ENCODE data around the gene BUD31. TPM values are rescaled to one million over a fixed set of nuclear protein-coding genes. Genes with fewer than 3 reads are reported as not detected.

The BUD31 gene
- total RNA-seq, result 100 to 1,000 TPM; 105 to 221 (median 146) TPM

GRCh38 chr7:99408379-99409191 lies at the start of gene BUD31, which contains the start of gene PDAP1:
TSS of gene BUD31 (plus strand) at chr7:99408969. CDS start at chr7:99411093, 2,124 bp downstream.
TSS of gene PDAP1 (minus strand) at chr7:99408597. CDS start at chr7:99408548, 49 bp downstream.
- 0 to 12% (median 0%) methylated on average over 1 to 10 of the region's 72 CpGs; no CpG with 5 or more reads in 4 of the 10 experiments for WGBS, 10 experiments
- Histone ChIP-seq H3K4me3 (peak within 1 kb of the TSS; percentile 48 to 95 (median 91)), H3K27ac (peak within 1 kb of the TSS; percentile 100), H3K4me1 (replicated peaks in 1 of 2) (peaks cover 13 to 16% of the 10 kb centered on the region in 2 donors)
- in situ Hi-C loops (cut with MboI; ENCODE audit: low pct_unique_long_range_greater_than_20kb in 2 of 9, low sequenced_read_pairs in 9 of 9, unreplicated experiment in 9 of 9), result no loop called here
- peak; percentile 74 to 93 (median 90) for ATAC-seq (replicated peaks in 6 of 8)

GRCh38 chr7:99359465-99360154 lies 49.2 kb upstream of the BUD31 start:
- Histone ChIP-seq H3K4me3 (no peak overlapping the region), H3K27ac (no peak overlapping the region)
- peak in 1 of 8 experiments; percentile 14 for ATAC-seq (replicated peaks in 6 of 8)

DNA sequence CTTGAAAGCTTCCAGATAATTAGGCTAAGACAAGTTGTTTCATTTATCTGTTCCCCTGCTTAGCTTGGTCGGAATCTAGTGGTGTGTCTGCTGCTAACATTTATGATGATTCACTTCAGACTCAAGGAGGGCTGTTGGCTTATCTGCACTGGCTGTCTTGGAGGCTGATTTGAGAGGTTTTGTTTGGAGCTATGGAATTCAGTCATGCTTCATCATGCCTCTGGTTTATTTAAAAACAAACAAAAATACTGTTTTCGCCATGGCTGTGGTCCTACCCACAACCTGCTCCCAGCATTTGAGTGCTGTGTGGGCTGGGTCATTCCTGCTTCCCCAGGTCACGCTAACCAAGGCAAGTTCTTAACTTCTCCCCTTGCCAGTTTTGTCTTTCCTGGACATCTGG lies 46.0 kb upstream of the BUD31 start:
- Histone ChIP-seq H3K4me3 (no peak overlapping the region), H3K4me1 (replicated peaks in 1 of 2) (no peaks in the 10 kb centered on the region), H3K27ac (no peak overlapping the region)
- no peak for ATAC-seq (replicated peaks in 6 of 8)
- in situ Hi-C loops (cut with MboI; ENCODE audit: low pct_unique_long_range_greater_than_20kb in 2 of 9, low sequenced_read_pairs in 9 of 9, unreplicated experiment in 9 of 9), result no loop called here
- 60 to 100% (median 97%) methylated on average over 1 to 3 of the region's 3 CpGs; no CpG with 5 or more reads in 4 of the 10 experiments for WGBS, 10 experiments

More at GRCh38 chr7:99359465-99360154, 49.2 kb upstream of the BUD31 start:
- H3K4me1 ChIP-seq (replicated peaks in 1 of 2), result no peaks in the 10 kb centered on the region
- in situ Hi-C loops (cut with MboI; ENCODE audit: low pct_unique_long_range_greater_than_20kb in 2 of 9, low sequenced_read_pairs in 9 of 9, unreplicated experiment in 9 of 9), result no loop called here
- WGBS, 10 experiments, result 67 to 100% (median 92%) methylated on average over 2 to 22 of the region's 22 CpGs

DNA sequence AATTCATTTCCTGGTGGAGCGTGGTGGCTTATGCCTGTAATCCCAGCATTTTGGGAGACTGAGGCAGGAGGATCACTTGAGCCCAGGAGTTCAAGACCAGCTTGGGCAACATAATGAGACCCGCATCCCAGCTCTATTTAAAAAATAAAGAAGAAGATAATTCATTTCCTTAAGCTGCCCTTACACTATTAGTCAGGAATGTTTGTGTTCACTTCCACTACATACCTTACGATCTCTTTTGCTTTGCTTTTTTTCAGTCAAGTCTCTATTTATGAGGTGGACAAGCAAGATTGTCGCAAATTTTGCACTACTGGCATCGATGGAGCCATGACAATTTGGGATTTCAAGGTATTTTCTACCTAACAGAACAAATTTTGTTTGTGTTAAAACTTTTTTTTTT lies 45.5 kb upstream of the BUD31 start:
- ATAC-seq (replicated peaks in 6 of 8), result no peak
- WGBS, 10 experiments, result 80 to 100% (median 97%) methylated on average over 1 to 5 of the region's 5 CpGs
- H3K4me1 ChIP-seq (replicated peaks in 1 of 2), result no peaks in the 10 kb centered on the region
- H3K27ac ChIP-seq, result no peak overlapping the region
- H3K4me3 ChIP-seq, result no peak overlapping the region
- in situ Hi-C loops (cut with MboI; ENCODE audit: low pct_unique_long_range_greater_than_20kb in 2 of 9, low sequenced_read_pairs in 9 of 9, unreplicated experiment in 9 of 9), result no loop called here

DNA sequence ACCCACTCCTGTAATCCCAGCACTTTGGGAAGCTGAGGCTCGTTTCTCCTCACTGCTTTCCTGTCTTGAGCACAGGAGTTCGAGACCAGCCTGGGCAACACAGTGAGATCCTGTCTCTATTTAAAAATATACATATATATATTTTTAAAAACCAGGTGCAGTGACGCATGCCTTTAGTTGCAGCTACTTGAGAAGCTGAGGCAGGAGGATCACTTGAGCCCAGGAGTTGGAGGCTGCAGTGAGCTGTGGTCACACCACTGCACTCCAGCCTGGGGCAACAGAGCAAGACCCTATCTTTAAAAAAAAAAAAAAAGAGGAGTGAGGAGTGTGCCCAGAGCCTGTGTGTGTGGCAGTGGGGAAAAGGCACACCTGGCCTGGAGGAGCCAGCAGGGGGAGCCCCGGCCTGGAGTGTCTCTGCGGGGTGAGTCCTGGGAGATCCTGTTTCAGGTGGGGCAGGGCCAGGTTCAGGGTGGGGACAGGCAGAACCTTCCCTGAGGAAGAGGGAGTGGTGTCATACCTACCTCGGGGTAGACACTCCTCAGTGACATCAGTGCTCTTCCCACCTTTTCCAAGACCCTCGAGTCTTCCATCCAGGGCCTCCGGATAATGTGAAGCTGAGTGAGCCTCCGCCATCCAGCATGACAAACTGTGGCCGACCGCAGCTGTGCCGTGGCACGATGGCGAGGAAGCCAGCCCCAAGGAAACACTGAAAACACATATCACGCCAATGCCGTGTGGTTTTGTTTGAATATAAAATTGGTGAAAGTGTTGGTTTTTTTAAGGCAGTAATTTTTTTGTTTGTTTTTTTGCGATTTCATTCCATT lies 43.2 kb upstream of the BUD31 start:
- 72 to 100% (median 86%) methylated on average over 1 to 13 of the region's 17 CpGs; no CpG with 5 or more reads in 2 of the 10 experiments for WGBS, 10 experiments
- peak in 4 of 8 experiments; percentile 34 to 83 (median 56) for ATAC-seq (replicated peaks in 6 of 8)
- Histone ChIP-seq H3K27ac (no peak overlapping the region), H3K4me1 (replicated peaks in 1 of 2) (no peaks in the 10 kb centered on the region), H3K4me3 (no peak overlapping the region)
- in situ Hi-C loops (cut with MboI; ENCODE audit: low pct_unique_long_range_greater_than_20kb in 2 of 9, low sequenced_read_pairs in 9 of 9, unreplicated experiment in 9 of 9), result no loop called here

- Histone ChIP-seq H3K4me3 (no peak overlapping the region), H3K27ac (no peak overlapping the region), H3K4me1 (replicated peaks in 1 of 2) (no peaks in the 10 kb centered on the region)
- peak in 1 of 8 experiments; percentile 12 for ATAC-seq (replicated peaks in 6 of 8)
- in situ Hi-C loops (cut with MboI; ENCODE audit: low pct_unique_long_range_greater_than_20kb in 2 of 9, low sequenced_read_pairs in 9 of 9, unreplicated experiment in 9 of 9), result no loop called here
- 83 to 89% methylated on average over 2 to 4 of the region's 11 CpGs; no CpG with 5 or more reads in 8 of the 10 experiments for WGBS, 10 experiments
Observed at GRCh38 chr7:99366646-99367045, 42.1 kb upstream of the BUD31 start.

GRCh38 chr7:99368750-99369389 lies 39.9 kb upstream of the BUD31 start:
- no peak overlapping the region for H3K27ac ChIP-seq
- no peak for ATAC-seq (replicated peaks in 6 of 8)
- WGBS, 10 experiments, result 71 to 100% (median 90%) methylated on average over 1 to 9 of the region's 13 CpGs; no CpG with 5 or more reads in 3 of the 10 experiments
- in situ Hi-C loops (cut with MboI; ENCODE audit: low pct_unique_long_range_greater_than_20kb in 2 of 9, low sequenced_read_pairs in 9 of 9, unreplicated experiment in 9 of 9), result no loop called here
- no peaks in the 10 kb centered on the region for H3K4me1 ChIP-seq (replicated peaks in 1 of 2)
- no peak overlapping the region for H3K4me3 ChIP-seq

GRCh38 chr7:99369767-99370391 lies 38.9 kb upstream of the BUD31 start:
- ATAC-seq (replicated peaks in 6 of 8), result no peak
- in situ Hi-C loops (cut with MboI; ENCODE audit: low pct_unique_long_range_greater_than_20kb in 2 of 9, low sequenced_read_pairs in 9 of 9, unreplicated experiment in 9 of 9), result no loop called here
- WGBS, 10 experiments, result 43 to 100% (median 72%) methylated on average over 1 to 7 of the region's 9 CpGs; no CpG with 5 or more reads in 1 of the 10 experiments
- Histone ChIP-seq H3K27ac (no peak overlapping the region), H3K4me3 (no peak overlapping the region), H3K4me1 (replicated peaks in 1 of 2) (no peaks in the 10 kb centered on the region)

DNA sequence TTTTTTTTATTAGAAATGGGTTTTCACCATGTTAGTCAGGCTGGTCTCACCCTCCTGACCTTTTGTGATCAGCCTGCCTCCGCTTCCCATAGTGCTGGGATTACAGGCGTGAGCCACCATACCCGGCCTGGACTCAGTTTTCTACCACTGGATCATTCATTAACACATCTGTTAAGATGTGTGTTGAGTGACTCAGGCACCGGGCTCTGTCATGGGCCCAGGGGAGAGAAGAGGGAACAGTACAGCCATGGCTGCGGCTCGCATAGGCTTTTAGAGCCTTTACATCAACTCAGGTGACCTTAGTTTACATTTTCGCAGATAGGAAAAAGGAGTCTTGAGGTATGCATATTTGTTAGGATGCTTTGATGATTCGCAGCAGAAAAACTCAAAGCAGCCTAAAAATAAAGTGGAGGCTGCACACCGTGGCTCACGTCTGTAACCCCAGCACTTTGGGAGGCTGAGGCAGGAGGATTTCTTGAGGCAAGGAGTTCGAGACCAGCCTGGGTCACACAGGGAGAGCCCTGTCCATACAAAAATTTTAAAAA lies 37.3 kb upstream of the BUD31 start:
- H3K4me1 ChIP-seq (replicated peaks in 1 of 2), result no peaks in the 10 kb centered on the region
- 90 to 100% (median 100%) methylated on average over 1 to 7 of the region's 11 CpGs; no CpG with 5 or more reads in 4 of the 10 experiments for WGBS, 10 experiments
- no peak for ATAC-seq (replicated peaks in 6 of 8)
- in situ Hi-C loops (cut with MboI; ENCODE audit: low pct_unique_long_range_greater_than_20kb in 2 of 9, low sequenced_read_pairs in 9 of 9, unreplicated experiment in 9 of 9), result no loop called here
- H3K27ac ChIP-seq, result no peak overlapping the region
- no peak overlapping the region for H3K4me3 ChIP-seq

GRCh38 chr7:99372275-99373090 lies 36.3 kb upstream of the BUD31 start:
- ATAC-seq (replicated peaks in 6 of 8), result peak in 1 of 8 experiments; percentile 1
- H3K4me1 ChIP-seq (replicated peaks in 1 of 2), result no peaks in the 10 kb centered on the region
- no peak overlapping the region for H3K27ac ChIP-seq
- in situ Hi-C loops (cut with MboI; ENCODE audit: low pct_unique_long_range_greater_than_20kb in 2 of 9, low sequenced_read_pairs in 9 of 9, unreplicated experiment in 9 of 9), result no loop called here
- 0 to 100% (median 60%) methylated on average over 1 to 9 of the region's 21 CpGs; no CpG with 5 or more reads in 2 of the 10 experiments for WGBS, 10 experiments
- H3K4me3 ChIP-seq, result no peak overlapping the region

Data from motor neuron (in vitro differentiated cells).